ENCODE data around the gene C2orf92.

Gene C2orf92

DNA sequence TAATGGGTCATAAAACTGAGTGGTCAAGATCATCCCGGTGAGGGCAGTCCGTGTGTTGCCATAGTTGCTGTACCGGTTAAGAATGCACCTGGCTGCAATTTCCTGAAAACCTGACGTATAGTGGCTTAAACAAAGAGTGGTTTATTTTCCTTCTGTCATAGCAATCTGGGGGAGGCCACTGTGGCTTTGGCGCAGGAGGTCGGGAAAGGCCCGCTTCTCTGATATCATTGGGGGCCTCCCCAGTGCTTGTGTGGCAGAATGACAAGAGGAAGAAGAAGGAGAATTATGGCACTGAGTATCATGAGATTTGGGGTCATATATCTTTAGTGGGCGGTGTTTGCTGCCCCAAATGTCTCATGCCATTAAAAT lies 4.4 kb downstream of the C2orf92 start:
- TF ChIP-seq TAF1 (IDR thresholded peaks at IDR 0.05; ENCODE audit: borderline replicate concordance, insufficient read depth, low read length) = no peak
- TF ChIP-seq SIN3A (IDR thresholded peaks at IDR 0.05; ENCODE audit: borderline replicate concordance, insufficient read depth, low read length) = no peak
- TF ChIP-seq POLR2AphosphoS5 (IDR thresholded peaks at IDR 0.05; ENCODE audit: low read depth, low read length) = no peak
- no peak for TF ChIP-seq FOXP2 (optimal IDR thresholded peaks at IDR 0.05; ENCODE audit: borderline replicate concordance, extremely low read depth, extremely low read length, insufficient read depth)
- TF ChIP-seq, protein P1, sequence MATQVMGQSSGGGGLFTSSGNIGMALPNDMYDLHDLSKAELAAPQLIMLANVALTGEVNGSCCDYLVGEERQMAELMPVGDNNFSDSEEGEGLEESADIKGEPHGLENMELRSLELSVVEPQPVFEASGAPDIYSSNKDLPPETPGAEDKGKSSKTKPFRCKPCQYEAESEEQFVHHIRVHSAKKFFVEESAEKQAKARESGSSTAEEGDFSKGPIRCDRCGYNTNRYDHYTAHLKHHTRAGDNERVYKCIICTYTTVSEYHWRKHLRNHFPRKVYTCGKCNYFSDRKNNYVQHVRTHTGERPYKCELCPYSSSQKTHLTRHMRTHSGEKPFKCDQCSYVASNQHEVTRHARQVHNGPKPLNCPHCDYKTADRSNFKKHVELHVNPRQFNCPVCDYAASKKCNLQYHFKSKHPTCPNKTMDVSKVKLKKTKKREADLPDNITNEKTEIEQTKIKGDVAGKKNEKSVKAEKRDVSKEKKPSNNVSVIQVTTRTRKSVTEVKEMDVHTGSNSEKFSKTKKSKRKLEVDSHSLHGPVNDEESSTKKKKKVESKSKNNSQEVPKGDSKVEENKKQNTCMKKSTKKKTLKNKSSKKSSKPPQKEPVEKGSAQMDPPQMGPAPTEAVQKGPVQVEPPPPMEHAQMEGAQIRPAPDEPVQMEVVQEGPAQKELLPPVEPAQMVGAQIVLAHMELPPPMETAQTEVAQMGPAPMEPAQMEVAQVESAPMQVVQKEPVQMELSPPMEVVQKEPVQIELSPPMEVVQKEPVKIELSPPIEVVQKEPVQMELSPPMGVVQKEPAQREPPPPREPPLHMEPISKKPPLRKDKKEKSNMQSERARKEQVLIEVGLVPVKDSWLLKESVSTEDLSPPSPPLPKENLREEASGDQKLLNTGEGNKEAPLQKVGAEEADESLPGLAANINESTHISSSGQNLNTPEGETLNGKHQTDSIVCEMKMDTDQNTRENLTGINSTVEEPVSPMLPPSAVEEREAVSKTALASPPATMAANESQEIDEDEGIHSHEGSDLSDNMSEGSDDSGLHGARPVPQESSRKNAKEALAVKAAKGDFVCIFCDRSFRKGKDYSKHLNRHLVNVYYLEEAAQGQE (IDR thresholded peaks at IDR 0.05; ENCODE audit: insufficient read depth in 1 of 2, low read depth in 2 of 2, low read length in 2 of 2) = no peak

DNA sequence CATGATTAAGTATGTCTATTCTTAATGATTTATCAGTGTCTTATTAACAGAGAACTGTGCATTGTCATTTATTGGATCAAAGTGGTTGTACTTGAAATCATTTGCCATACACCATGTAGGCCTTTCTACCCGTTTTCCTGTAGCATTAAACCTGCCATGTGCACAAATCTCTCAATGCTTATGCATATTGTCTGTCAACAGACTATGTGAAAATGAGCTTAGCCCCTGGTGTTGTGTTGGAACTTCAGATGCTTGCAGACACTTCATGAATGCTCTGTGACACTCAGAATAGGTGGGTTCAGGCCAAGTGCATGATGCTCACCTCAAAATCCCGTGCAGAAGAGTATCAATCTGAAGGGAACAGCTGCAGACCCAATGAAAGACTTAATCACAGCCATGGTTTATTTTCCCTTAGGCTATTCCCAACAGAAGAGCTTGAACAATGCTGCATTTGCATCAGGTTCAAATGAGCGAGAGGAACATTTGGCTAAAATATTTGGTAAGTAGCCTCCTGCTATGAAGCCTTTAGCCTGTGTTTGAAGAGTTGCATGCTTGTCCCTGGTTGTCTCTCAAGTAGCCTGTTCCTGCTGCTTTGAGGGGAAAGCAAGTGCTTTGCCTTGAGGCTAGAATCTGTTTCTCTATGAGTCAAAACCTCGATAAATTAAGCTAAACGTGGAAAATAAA lies 6.1 kb downstream of the C2orf92 start:
- TF ChIP-seq, protein P1 (IDR thresholded peaks at IDR 0.05; ENCODE audit: insufficient read depth in 1 of 2, low read depth in 2 of 2, low read length in 2 of 2) = no peak
- TF ChIP-seq POLR2AphosphoS5 (IDR thresholded peaks at IDR 0.05; ENCODE audit: low read depth, low read length) (no peak), TAF1 (IDR thresholded peaks at IDR 0.05; ENCODE audit: borderline replicate concordance, insufficient read depth, low read length) (no peak), FOXP2 (optimal IDR thresholded peaks at IDR 0.05; ENCODE audit: borderline replicate concordance, extremely low read depth, extremely low read length, insufficient read depth) (no peak), SIN3A (IDR thresholded peaks at IDR 0.05; ENCODE audit: borderline replicate concordance, insufficient read depth, low read length) (no peak)

DNA sequence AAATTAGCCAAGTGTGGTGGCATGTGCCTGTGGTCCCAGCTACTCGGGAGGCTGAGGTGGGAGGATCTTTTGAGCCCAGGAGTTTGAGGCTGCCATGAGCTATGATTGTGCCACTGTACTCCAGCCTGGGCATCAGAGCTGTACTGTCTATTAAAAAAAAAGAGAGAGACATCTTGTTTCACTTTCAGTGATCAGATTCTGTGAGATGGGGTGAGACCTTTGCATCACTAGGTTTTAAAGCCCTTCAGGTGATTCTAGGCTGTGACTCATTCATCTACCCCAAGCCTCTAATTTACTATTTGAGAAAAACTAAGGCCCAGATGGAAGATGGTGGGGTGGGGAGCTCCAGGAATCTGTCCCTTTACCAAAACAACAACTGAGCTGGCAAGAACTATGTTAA lies 7.1 kb downstream of the C2orf92 start:
- TF ChIP-seq SIN3A (IDR thresholded peaks at IDR 0.05; ENCODE audit: borderline replicate concordance, insufficient read depth, low read length) = no peak
- no peak for TF ChIP-seq TAF1 (IDR thresholded peaks at IDR 0.05; ENCODE audit: borderline replicate concordance, insufficient read depth, low read length)
- TF ChIP-seq, protein P1 (IDR thresholded peaks at IDR 0.05; ENCODE audit: insufficient read depth in 1 of 2, low read depth in 2 of 2, low read length in 2 of 2) = no peak
- TF ChIP-seq FOXP2 (optimal IDR thresholded peaks at IDR 0.05; ENCODE audit: borderline replicate concordance, extremely low read depth, extremely low read length, insufficient read depth) = no peak
- no peak for TF ChIP-seq POLR2AphosphoS5 (IDR thresholded peaks at IDR 0.05; ENCODE audit: low read depth, low read length)

DNA sequence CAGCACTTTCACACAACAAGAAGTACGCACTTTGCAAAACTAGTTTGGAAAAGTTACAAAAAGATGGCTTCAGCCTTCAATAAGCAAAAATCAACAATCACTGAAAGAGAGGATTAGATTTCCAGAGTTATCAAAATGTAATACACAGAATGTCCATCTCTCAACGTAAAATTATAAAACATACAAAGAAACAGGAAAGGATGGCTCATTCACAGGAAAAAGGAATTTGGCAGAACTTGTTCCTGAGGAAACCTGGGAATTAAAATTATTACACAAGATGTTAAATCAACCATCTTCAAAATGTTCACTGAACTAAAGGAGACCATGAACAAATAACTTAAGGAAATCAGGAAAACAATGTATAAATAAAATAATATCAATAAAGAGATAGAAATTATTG lies 8.0 kb downstream of the C2orf92 start:
- TF ChIP-seq, protein P1 (IDR thresholded peaks at IDR 0.05; ENCODE audit: insufficient read depth in 1 of 2, low read depth in 2 of 2, low read length in 2 of 2) = no peak
- TF ChIP-seq POLR2AphosphoS5 (IDR thresholded peaks at IDR 0.05; ENCODE audit: low read depth, low read length) = no peak
- TF ChIP-seq SIN3A (IDR thresholded peaks at IDR 0.05; ENCODE audit: borderline replicate concordance, insufficient read depth, low read length) = no peak
- no peak for TF ChIP-seq TAF1 (IDR thresholded peaks at IDR 0.05; ENCODE audit: borderline replicate concordance, insufficient read depth, low read length)
- TF ChIP-seq FOXP2 (optimal IDR thresholded peaks at IDR 0.05; ENCODE audit: borderline replicate concordance, extremely low read depth, extremely low read length, insufficient read depth) = no peak

Data from PFSK-1 (cell line).